ENCODE results near the gene CCDC183.
A peak's percentile ranks its signal among the peaks of the same experiment; 100 is the strongest.
"Not testable (repeated sequence)": the region's sequence is repeated elsewhere in the genome, so short reads cannot be mapped to it uniquely, and the experiment has no call there.

Gene CCDC183

GRCh38 chr9:136796238-136796774 is at the start of gene CCDC183:
Gene CCDC183, plus strand, starts transcription at chr9:136796338. Its CDS starts 60 bp downstream, at chr9:136796398.
- no peak for DNase-seq

- no peak for DNase-seq
These were observed 49.5 kb upstream of the CCDC183 start for GRCh38 chr9:136746621-136747020.

- DNase-seq: no peak
These were observed 48.7 kb upstream of the CCDC183 start for GRCh38 chr9:136747161-136748060.

- DNase-seq: no peak
These were observed 47.9 kb upstream of the CCDC183 start, which contains the start of gene LCN6 for GRCh38 chr9:136748201-136748600. Gene LCN6, minus strand, starts transcription at chr9:136748525. Its CDS starts 42 bp downstream, at chr9:136748483.

GRCh38 chr9:136748666-136749611 is 47.2 kb upstream of the CCDC183 start:
- DNase-seq: no peak

- DNase-seq: no peak
These were observed 45.6 kb upstream of the CCDC183 start for GRCh38 chr9:136750526-136750925.

GRCh38 chr9:136751244-136751643 is 44.9 kb upstream of the CCDC183 start:
- DNase-seq: no peak

- DNase-seq: no peak
These were observed 44.3 kb upstream of the CCDC183 start for GRCh38 chr9:136751814-136752213.

GRCh38 chr9:136753371-136754058 is 42.6 kb upstream of the CCDC183 start:
- DNase-seq: no peak

GRCh38 chr9:136754059-136754572 is 42.0 kb upstream of the CCDC183 start:
- DNase-seq: peak; percentile 18

GRCh38 chr9:136754626-136755301 is 41.4 kb upstream of the CCDC183 start:
- DNase-seq: no peak

GRCh38 chr9:136755302-136756133 is 40.6 kb upstream of the CCDC183 start:
- not testable (repeated sequence) for DNase-seq

- no peak for DNase-seq
These were observed 40.1 kb upstream of the CCDC183 start for GRCh38 chr9:136756134-136756438.

- DNase-seq: no peak
These were observed 39.3 kb upstream of the CCDC183 start for GRCh38 chr9:136756836-136757235.

GRCh38 chr9:136757328-136757727 is 38.8 kb upstream of the CCDC183 start:
- DNase-seq: no peak

GRCh38 chr9:136757751-136758140 is 38.4 kb upstream of the CCDC183 start:
- no peak for DNase-seq

GRCh38 chr9:136759001-136759400 is 37.1 kb upstream of the CCDC183 start:
- DNase-seq: no peak

- DNase-seq: no peak
These were observed 36.5 kb upstream of the CCDC183 start for GRCh38 chr9:136759436-136760325.

GRCh38 chr9:136760424-136760823 is 35.7 kb upstream of the CCDC183 start:
- DNase-seq: no peak
